GM18526 (cell line): ENCODE measurements around the gene HUWE1.

Source experiments
- POLR2A ChIP-seq: IDR thresholded peaks from 3 replicates; pipeline ENCODE4 v1.6.1; 2011; ENCODE audit not compliant: insufficient read length; ENCODE audit errors: extremely low read depth

The HUWE1 gene

DNA sequence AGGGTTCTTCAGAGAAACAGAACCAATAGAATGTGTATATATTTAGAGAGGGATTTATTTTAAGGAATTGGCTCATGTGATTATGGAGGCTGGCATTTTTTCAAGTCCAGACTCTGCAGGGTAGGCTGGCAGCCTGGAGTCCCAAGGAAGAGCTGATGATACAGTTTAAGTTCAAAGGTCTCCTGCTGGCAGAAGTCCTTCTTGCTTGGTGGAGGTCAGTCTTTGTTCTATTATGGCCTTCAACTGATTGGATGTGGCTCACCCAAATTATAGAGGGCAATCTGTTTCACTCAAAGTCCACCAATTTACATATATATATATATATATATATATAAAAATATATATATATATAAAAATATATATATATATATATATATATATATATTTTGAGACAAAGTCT lies 200.2 kb downstream of the HUWE1 start:
- no peak for TF ChIP-seq POLR2A

DNA sequence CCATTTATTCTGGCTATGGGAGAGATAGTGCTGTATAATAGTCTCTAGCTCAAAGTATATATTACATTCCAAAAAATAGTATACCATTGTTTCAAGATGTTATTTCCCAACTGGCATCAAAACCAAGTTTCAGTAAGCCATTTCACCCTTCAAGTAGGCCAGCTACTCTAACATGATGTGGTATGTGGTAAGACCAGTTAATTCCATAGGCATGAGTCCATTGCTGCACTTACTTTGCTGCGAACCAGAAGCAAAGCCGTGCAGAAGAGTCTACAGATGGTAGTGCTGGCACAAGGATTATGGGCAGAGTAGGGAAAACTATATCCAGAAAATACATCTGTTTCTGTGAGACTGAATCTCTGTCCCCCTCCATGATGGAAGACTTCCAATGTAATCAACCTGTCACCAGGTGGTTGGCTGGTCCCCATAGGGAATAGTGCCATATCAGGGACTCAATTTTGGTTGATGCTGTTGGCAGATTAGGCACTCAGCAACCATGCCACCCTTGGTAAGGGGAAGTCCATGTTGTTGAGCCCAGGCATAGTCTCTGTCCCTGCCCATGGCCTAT lies 202.6 kb downstream of the HUWE1 start:
- TF ChIP-seq POLR2A: no peak

DNA sequence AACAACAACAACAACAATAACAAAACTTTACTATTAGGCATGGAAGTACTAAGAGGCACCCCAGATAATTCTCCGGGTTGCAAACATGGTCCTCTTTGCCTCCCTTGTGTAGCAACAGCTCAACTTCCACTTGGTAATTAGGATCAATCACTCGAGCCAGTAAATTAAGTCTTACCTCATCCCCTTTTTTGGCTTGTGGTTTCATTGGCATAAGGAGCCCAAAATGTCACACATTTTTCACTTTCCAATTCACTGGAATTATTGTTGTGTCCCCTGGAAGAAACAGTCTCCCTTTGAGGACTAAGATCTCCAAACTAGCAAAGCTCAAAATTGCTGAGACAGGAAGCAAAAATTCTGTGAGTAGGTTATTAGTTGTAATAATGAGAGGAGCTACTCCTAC lies 203.1 kb downstream of the HUWE1 start:
- no peak for TF ChIP-seq POLR2A
